Transverse colon (tissue), 4 donors: Measurements from ENCODE around the gene INTS7. TPM values are rescaled to one million over a fixed set of nuclear protein-coding genes. Genes with fewer than 3 reads are reported as not detected.
A peak's percentile ranks its signal among the peaks of the same experiment; 100 is the strongest.

Experiments used
- DNase-seq: peaks from one replicate; pipeline ENCODE4 v3.0.0-alpha.2; 2019
- H3K27ac ChIP-seq, 4 donors: fragments of 200-600 bp; sonication (generic); 2 replicates each; pipeline ENCODE4 v1.5.1; 2016 to 2018; ENCODE audit warnings: inconsistent platforms in 4 of 4
- H3K27me3 ChIP-seq: fragments of 200-600 bp; sonication (generic); 2 replicates; pipeline ENCODE4 v1.5.1; 2017; ENCODE audit warnings: inconsistent platforms
- H3K36me3 ChIP-seq, 4 donors: fragments of 200-600 bp; sonication (generic); 2 replicates each; pipeline ENCODE4 v1.5.1; 2017 to 2019; ENCODE audit warnings: inconsistent platforms in 4 of 4
- H3K4me1 ChIP-seq, 4 donors: fragments of 200-600 bp; sonication (generic); 2 replicates each; pipeline ENCODE4 v1.5.1; 2017 to 2020; ENCODE audit warnings: inconsistent platforms in 4 of 4
- H3K4me3 ChIP-seq, 4 donors: fragments of 200-600 bp; sonication (generic); 1 replicate in 1 of 4; 2 replicates in 3 of 4; pipeline versions ENCODE4 v1.5.1 to v1.6.1; 2017 to 2019; ENCODE audit warnings: inconsistent platforms in 4 of 4
- H3K9me3 ChIP-seq, 2 donors: fragments of 200-600 bp; sonication (generic); 2 replicates each; pipeline ENCODE4 v1.5.1; 2017 to 2019; ENCODE audit warnings: inconsistent platforms in 2 of 2
- CTCF ChIP-seq, 5 experiments: fragments of 200-600 bp in 3 of 5; fragments of 450-650 bp in 2 of 5; sonication (generic) in 3 of 5; IDR thresholded peaks; 1 replicate in 2 of 5; 2 replicates in 3 of 5; pipeline ENCODE4 v1.5.1; 2016 to 2017; ENCODE audit warnings: antibody characterized with exemption in 5 of 5, inconsistent platforms in 3 of 5, mild to moderate bottlenecking in 2 of 5, moderate library complexity in 1 of 5
- EP300 ChIP-seq: sonication (generic); formaldehyde crosslinking; IDR thresholded peaks from one replicate; pipeline ENCODE4 v1.6.1; 2017; ENCODE audit warnings: antibody characterized with exemption, low read depth
- POLR2A ChIP-seq: fragments of 450-650 bp; IDR thresholded peaks from one replicate; pipeline ENCODE4 v1.6.1; 2016; ENCODE audit warnings: antibody characterized with exemption, mild to moderate bottlenecking, moderate library complexity
- POLR2AphosphoS5 ChIP-seq, 3 donors: sonication (generic); formaldehyde crosslinking; IDR thresholded peaks; one replicate each; pipeline ENCODE4 v1.6.1; 2016; ENCODE audit warnings: antibody characterized with exemption in 3 of 3
- WGBS, 2 donors: methylation state at CpG; one replicate each; pipeline ENCODE4 v1.1.5; 2018; ENCODE audit warnings: low coverage in 1 of 2; 5-methylcytosine and 5-hydroxymethylcytosine counted together
- in situ Hi-C, 4 donors: fragments of 200-750 bp; cut with MboI; loops; one replicate each; pipeline versions ENCODE4 v1.15.0 to v1.15.1; 2017; ENCODE audit warnings: low sequenced_read_pairs in 3 of 4, low pct_ligation_motif_present in 1 of 4, low pct_unique_long_range_greater_than_20kb in 1 of 4
- intact Hi-C: fragments of 100-400 bp; cut with DNase I; formaldehyde crosslinking; loops from one replicate; pipeline ENCODE4 v1.15.1; 2023; ENCODE audit warnings: low total_unique reads
- total RNA-seq, 4 donors: library from RNA; depleted of rRNA; stranded (reverse); fragments of >200 nt; gene quantifications; one replicate each; pipeline ENCODE4 v1.1.0, GENCODE V29; 2016

INTS7 gene
- total RNA-seq, 4 donors from 2014 or later: 7.1 to 10.0 (median 9.5) TPM

GRCh38 chr1:211924256-211924655, 111.1 kb downstream of the INTS7 start:
- Histone ChIP-seq H3K27ac (no peak overlapping the region), H3K36me3 (no peaks in the 10 kb centered on the region), H3K4me3 (no peak overlapping the region), H3K9me3 (no peaks in the 10 kb centered on the region), H3K27me3 (no peaks in the 10 kb centered on the region), H3K4me1 (peaks cover 2 to 25% (median 11%) of the 10 kb centered on the region in 4 donors)
- intact Hi-C loops: no loop called here
- in situ Hi-C loops: no loop called here
- WGBS, 2 donors: 72 to 85% methylated on average over 6 to 10 of the region's 10 CpGs
- TF ChIP-seq EP300 (no peak), CTCF (IDR thresholded peaks at IDR 0.05) (no peak), POLR2A (no peak), POLR2AphosphoS5 (IDR thresholded peaks at IDR 0.05) (no peak)
- DNase-seq: no peak

DNA sequence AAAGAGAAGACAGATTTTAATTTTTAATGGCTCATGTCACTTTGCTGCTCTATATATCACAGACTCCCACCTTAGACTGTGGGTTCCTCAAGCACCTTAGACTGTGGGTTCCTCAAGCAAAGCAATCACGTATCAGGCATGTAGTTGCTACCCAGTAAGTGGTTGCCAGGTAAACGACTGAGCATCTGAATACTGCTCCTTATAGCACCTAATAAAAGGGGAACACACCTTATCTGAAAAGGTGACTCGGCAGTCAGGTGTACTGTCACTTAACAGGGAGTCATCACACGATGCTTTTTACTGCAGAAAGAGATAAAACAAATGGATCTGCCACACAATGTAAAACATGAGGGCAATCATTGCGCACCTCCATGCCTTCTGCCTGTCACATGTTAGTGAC, 112.3 kb downstream of the INTS7 start:
- H3K4me3 ChIP-seq: no peak overlapping the region
- H3K27me3 ChIP-seq: no peaks in the 10 kb centered on the region
- no peaks in the 10 kb centered on the region for H3K36me3 ChIP-seq
- no peaks in the 10 kb centered on the region for H3K9me3 ChIP-seq
- no peak for DNase-seq
- no peak for TF ChIP-seq CTCF (IDR thresholded peaks at IDR 0.05)
- no peak for TF ChIP-seq POLR2AphosphoS5 (IDR thresholded peaks at IDR 0.05)
- no peak for TF ChIP-seq POLR2A
- no peak for TF ChIP-seq EP300
- intact Hi-C loops: no loop called here
- in situ Hi-C loops: no loop called here
- no peak overlapping the region for H3K27ac ChIP-seq
- WGBS, 2 donors: 33 to 50% methylated on average over 3 to 5 of the region's 5 CpGs
- H3K4me1 ChIP-seq: peaks cover 0 to 20% (median 7%) of the 10 kb centered on the region in 4 donors

DNA sequence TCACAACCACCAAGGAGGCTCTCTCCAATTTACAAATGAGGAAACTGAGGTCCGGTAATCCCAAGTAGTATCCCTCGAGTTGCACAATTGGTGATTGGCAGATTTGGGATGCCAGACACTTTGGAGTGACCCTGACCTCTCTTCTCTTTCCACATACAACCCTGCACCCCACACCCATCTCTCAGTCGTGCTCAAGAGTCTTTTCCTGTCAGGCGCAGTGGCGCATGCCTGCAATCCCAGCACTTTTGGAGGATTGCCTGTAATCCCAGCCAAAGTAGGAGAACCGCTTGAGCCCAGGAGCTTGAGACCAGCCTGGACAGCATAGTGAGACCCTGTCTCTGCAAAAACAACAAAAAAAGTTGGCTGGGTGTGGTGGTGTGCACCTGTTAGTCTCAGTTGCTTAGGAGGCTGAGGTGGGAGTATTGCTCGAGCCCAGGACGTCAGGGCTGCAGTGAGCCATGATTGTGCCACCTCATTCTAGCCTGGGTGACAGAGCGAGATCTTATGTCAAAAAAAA, 113.7 kb downstream of the INTS7 start:
- 86 to 91% methylated on average over 5 to 9 of the region's 9 CpGs for WGBS, 2 donors
- H3K27me3 ChIP-seq: no peaks in the 10 kb centered on the region
- TF ChIP-seq POLR2A: no peak
- TF ChIP-seq EP300: no peak
- TF ChIP-seq CTCF (IDR thresholded peaks at IDR 0.05): no peak
- no peak for TF ChIP-seq POLR2AphosphoS5 (IDR thresholded peaks at IDR 0.05)
- no peak for DNase-seq
- intact Hi-C loops: no loop called here
- no peak overlapping the region for H3K27ac ChIP-seq
- no peak overlapping the region for H3K4me3 ChIP-seq
- no peaks in the 10 kb centered on the region for H3K9me3 ChIP-seq
- H3K4me1 ChIP-seq: peaks cover 0 to 24% (median 10%) of the 10 kb centered on the region in 4 donors
- in situ Hi-C loops: no loop called here
- H3K36me3 ChIP-seq: no peaks in the 10 kb centered on the region

GRCh38 chr1:211920602-211921226, 114.6 kb downstream of the INTS7 start:
- in situ Hi-C loops: no loop called here
- TF ChIP-seq POLR2A: no peak
- TF ChIP-seq POLR2AphosphoS5 (IDR thresholded peaks at IDR 0.05): no peak
- TF ChIP-seq CTCF (IDR thresholded peaks at IDR 0.05): no peak
- TF ChIP-seq EP300: no peak
- WGBS, 2 donors: 70 to 92% methylated on average over 2 to 4 of the region's 4 CpGs
- no peaks in the 10 kb centered on the region for H3K27me3 ChIP-seq
- peak overlapping the region in 1 of 4 donors; percentile 9 for H3K27ac ChIP-seq
- intact Hi-C loops: no loop called here
- DNase-seq: no peak
- no peaks in the 10 kb centered on the region for H3K36me3 ChIP-seq
- H3K4me1 ChIP-seq: peaks cover 0 to 24% (median 10%) of the 10 kb centered on the region in 4 donors
- no peak overlapping the region for H3K4me3 ChIP-seq
- no peaks in the 10 kb centered on the region for H3K9me3 ChIP-seq
